NB4 (cell line): ENCODE data around the gene CFAP298.

Experiments
- CTCF ChIP-seq: IDR thresholded peaks from one replicate; pipeline ENCODE4 v1.5.1; 2012; ENCODE audit warnings: low read depth, low read length
- MAX ChIP-seq: IDR thresholded peaks from 2 replicates; pipeline ENCODE4 v1.6.1; 2011; ENCODE audit warnings: low read depth, low read length
- MYC ChIP-seq: IDR thresholded peaks from 2 replicates; pipeline ENCODE4 v1.6.1; 2011; ENCODE audit warnings: low read depth, low read length
- POLR2A ChIP-seq: IDR thresholded peaks from 2 replicates; pipeline ENCODE4 v1.6.1; 2011; ENCODE audit warnings: mild to moderate bottlenecking; ENCODE audit not compliant: insufficient read length; ENCODE audit errors: extremely low read depth

- TF ChIP-seq CTCF = no peak
- no peak for TF ChIP-seq MAX
- no peak for TF ChIP-seq POLR2A
- no peak for TF ChIP-seq MYC
Measured at GRCh38 chr21:32593690-32594089, 18.5 kb downstream of the CFAP298 start.
